Neural cell (in vitro differentiated cells): ENCODE results near the gene PACS2. TPM values are rescaled to one million over a fixed set of nuclear protein-coding genes. Genes with fewer than 3 reads are reported as not detected.

Experiments
- H2AFZ ChIP-seq: fragments of 200-600, 300-800 bp; sonication (generic), shearing (Covaris generic); 2 replicates; pipeline ENCODE4 v1.6.0; 2014; ENCODE audit warnings: low read depth, mild to moderate bottlenecking, antibody characterized with exemption, low read length, moderate library complexity
- H3F3A ChIP-seq: fragments of 200-600 bp; shearing (Covaris generic); 2 replicates; pipeline ENCODE4 v1.6.1; 2016; ENCODE audit warnings: mild to moderate bottlenecking, moderate library complexity, mixed read lengths, antibody characterized with exemption, low read length; ENCODE audit not compliant: insufficient read depth, poor library complexity, severe bottlenecking
- H3K27ac ChIP-seq: fragments of 200-600, 300-800 bp; sonication (generic), shearing (Covaris generic); 2 replicates; pipeline ENCODE4 v1.5.1; 2014; ENCODE audit warnings: mild to moderate bottlenecking, low read length, moderate library complexity
- H3K27me3 ChIP-seq: fragments of 300-800, 200-600 bp; sonication (generic), shearing (Covaris generic); 2 replicates; pipeline ENCODE4 v1.6.0; 2014; ENCODE audit warnings: mild to moderate bottlenecking, low read depth, low read length, moderate library complexity; ENCODE audit not compliant: insufficient read depth
- H3K36me3 ChIP-seq: fragments of 300-800, 200-600 bp; sonication (generic), shearing (Covaris generic); 2 replicates; pipeline ENCODE4 v1.5.1; 2014; ENCODE audit warnings: mild to moderate bottlenecking, antibody characterized with exemption, low read length, moderate library complexity; ENCODE audit not compliant: insufficient read depth
- H3K4me2 ChIP-seq: fragments of 300-800, 200-600 bp; sonication (generic), shearing (Covaris generic); 2 replicates; pipeline ENCODE4 v1.6.0; 2014; ENCODE audit warnings: mild to moderate bottlenecking, low read length
- H3K4me3 ChIP-seq: fragments of 300-800, 200-600 bp; sonication (generic), shearing (Covaris generic); 2 replicates; pipeline ENCODE4 v1.5.1; 2014; ENCODE audit warnings: mild to moderate bottlenecking, low read length, moderate library complexity
- H3K79me2 ChIP-seq: fragments of 200-600 bp; shearing (Covaris generic); replicated peaks from 2 replicates; pipeline ENCODE4 v1.6.0; 2014; ENCODE audit warnings: mild to moderate bottlenecking, low read length, moderate library complexity; ENCODE audit not compliant: insufficient read depth
- H3K9ac ChIP-seq: fragments of 300-800, 200-600 bp; sonication (generic), shearing (Covaris generic); 2 replicates; pipeline ENCODE4 v1.6.1; 2016; ENCODE audit warnings: mild to moderate bottlenecking, low read length, mixed read lengths
- H3K9me2 ChIP-seq: fragments of 200-600 bp; shearing (Covaris generic); 2 replicates; pipeline ENCODE4 v1.6.1; 2016; ENCODE audit warnings: mild to moderate bottlenecking, low read length, mixed read lengths; ENCODE audit not compliant: insufficient read depth
- H3K9me3 ChIP-seq: fragments of 200-600, 300-800 bp; sonication (generic), shearing (Covaris generic); 2 replicates; pipeline ENCODE4 v1.6.1; 2016; ENCODE audit warnings: mild to moderate bottlenecking, mixed run types, low read length, moderate library complexity, mixed read lengths
- H4K20me1 ChIP-seq: fragments of 200-600 bp; shearing (Covaris generic); 2 replicates; pipeline ENCODE4 v1.6.1; 2016; ENCODE audit warnings: mild to moderate bottlenecking, mixed run types; ENCODE audit not compliant: insufficient read depth
- CTCF ChIP-seq: fragments of 450-650 bp; IDR thresholded peaks from 2 replicates; pipeline ENCODE4 v1.5.1; 2014; ENCODE audit warnings: antibody characterized with exemption, mild to moderate bottlenecking, moderate library complexity; ENCODE audit not compliant: poor library complexity, severe bottlenecking
- EP300 ChIP-seq: fragments of 450-650 bp; conservative IDR thresholded peaks from 2 replicates; pipeline ENCODE4 v1.6.1; 2014; ENCODE audit warnings: antibody characterized with exemption, mild to moderate bottlenecking, moderate library complexity; ENCODE audit not compliant: poor library complexity, severe bottlenecking
- EZH2 ChIP-seq: fragments of 200-600, 300-800 bp; shearing (Covaris generic), sonication (generic); IDR thresholded peaks from 2 replicates; pipeline ENCODE4 v1.6.1; 2014; ENCODE audit warnings: antibody characterized with exemption, low read length, borderline replicate concordance, mild to moderate bottlenecking; ENCODE audit not compliant: insufficient read depth, poor library complexity, severe bottlenecking
- MXI1 ChIP-seq: fragments of 450-650 bp; conservative IDR thresholded peaks from 2 replicates; pipeline ENCODE4 v1.6.1; 2014; ENCODE audit warnings: antibody characterized with exemption, mild to moderate bottlenecking; ENCODE audit not compliant: poor library complexity, severe bottlenecking
- POLR2AphosphoS5 ChIP-seq: IDR thresholded peaks from 2 replicates; pipeline ENCODE4 v1.6.1; 2012
- RAD21 ChIP-seq: fragments of 450-650 bp; conservative IDR thresholded peaks from 2 replicates; pipeline ENCODE4 v1.6.1; 2014; ENCODE audit warnings: antibody characterized with exemption, mild to moderate bottlenecking, moderate library complexity
- REST ChIP-seq: IDR thresholded peaks from 2 replicates; pipeline ENCODE4 v1.6.1; 2012; ENCODE audit warnings: borderline replicate concordance
- SMC3 ChIP-seq: fragments of 450-650 bp; conservative IDR thresholded peaks from 2 replicates; pipeline ENCODE4 v1.6.1; 2014; ENCODE audit warnings: antibody characterized with exemption, mild to moderate bottlenecking, moderate library complexity; ENCODE audit not compliant: poor library complexity
- TAF1 ChIP-seq: IDR thresholded peaks from 2 replicates; pipeline ENCODE4 v1.6.1; 2012; ENCODE audit warnings: low read depth
- polyA plus RNA-seq: library from polyadenylated mRNA; depleted of rRNA; stranded (reverse); fragments of >200 nt; gene quantifications from 2 replicates; pipeline ENCODE4 v1.2.3, GENCODE V29; 2014

PACS2 gene
- polyA plus RNA-seq, 1 donor from 2014 or later, result 77.7 TPM

GRCh38 chr14:105422695-105423487, 108.3 kb downstream of the PACS2 start:
- Histone ChIP-seq H3K79me2 (peaks cover 46% of the 10 kb centered on the region), H3K27me3 (no peaks in the 10 kb centered on the region), H2AFZ (no peak overlapping the region), H3K27ac (no peak overlapping the region), H3F3A (peaks cover 4% of the 10 kb centered on the region), H3K36me3 (no peaks in the 10 kb centered on the region), H3K9me2 (no peaks in the 10 kb centered on the region), H4K20me1 (no peaks in the 10 kb centered on the region), H3K4me2 (no peak overlapping the region), H3K4me3 (no peak overlapping the region), H3K9me3 (no peaks in the 10 kb centered on the region), H3K9ac (no peak overlapping the region)
- TF ChIP-seq MXI1, result no peak
- TF ChIP-seq REST, result no peak
- TF ChIP-seq EP300, result no peak
- TF ChIP-seq TAF1, result no peak

- no peaks in the 10 kb centered on the region for H3K9me3 ChIP-seq
- H3K9ac ChIP-seq, result no peak overlapping the region
- no peak overlapping the region for H3K4me3 ChIP-seq
- no peaks in the 10 kb centered on the region for H3K27me3 ChIP-seq
- H3K27ac ChIP-seq, result no peak overlapping the region
- H2AFZ ChIP-seq, result no peak overlapping the region
- no peaks in the 10 kb centered on the region for H4K20me1 ChIP-seq
- no peak overlapping the region for H3K4me2 ChIP-seq
- H3F3A ChIP-seq, result peaks cover 3% of the 10 kb centered on the region
- peaks cover 46% of the 10 kb centered on the region for H3K79me2 ChIP-seq
- no peaks in the 10 kb centered on the region for H3K36me3 ChIP-seq
- TF ChIP-seq REST (no peak), EZH2 (no peak), SMC3 (no peak), TAF1 (no peak), CTCF (no peak), RAD21 (no peak), MXI1 (no peak), EP300 (no peak), POLR2AphosphoS5 (no peak)
- no peaks in the 10 kb centered on the region for H3K9me2 ChIP-seq
These were observed 109.1 kb downstream of the PACS2 start for GRCh38 chr14:105423488-105424195.
